ENCODE results near the gene CFAP99.

DNA sequence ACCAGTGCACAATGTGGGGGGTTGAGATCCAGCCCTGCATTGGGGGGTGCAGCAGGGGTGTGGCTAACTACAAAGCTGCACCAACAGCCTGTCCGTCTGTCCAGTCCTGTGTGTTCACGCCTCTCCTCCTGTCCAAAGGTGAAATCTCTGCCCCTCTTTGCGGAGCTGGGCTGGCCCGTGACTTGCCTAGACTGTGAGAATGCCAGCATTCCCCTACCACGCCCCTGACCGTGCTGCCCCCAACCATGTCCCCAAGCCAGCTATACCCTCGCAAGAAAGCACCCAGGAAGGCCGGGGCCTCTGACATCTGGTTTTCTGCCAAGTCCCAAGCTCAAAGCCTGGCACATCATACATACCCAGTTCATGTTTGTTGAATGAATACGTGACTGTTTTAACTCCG is 19.5 kb upstream of the CFAP99 start:
- no peak for TF ChIP-seq POLR2A (IDR thresholded peaks at IDR 0.05; ENCODE audit: low read depth, low read length)
- TF ChIP-seq POLR2AphosphoS5 (IDR thresholded peaks at IDR 0.05; ENCODE audit: low read depth, low read length): no peak
